HCT116 (cell line): ENCODE measurements around the gene DIP2A. TPM values are rescaled to one million over a fixed set of nuclear protein-coding genes. Genes with fewer than 3 reads are reported as not detected.

Experiments used
- ATAC-seq: fragments of 200-7000 bp; cut with Tn5 transposase; 2 replicates; pipeline ENCODE4 v1.9.1; 2020; ENCODE audit warnings: mild to moderate bottlenecking, moderate library complexity
- BruUV-seq: library from RNA; stranded (reverse); fragments of 400-500 nt; replicated peaks from 2 replicates; lab custom pipeline; 2021; lab: Mats Ljungman, UMichigan
- CTCF ChIA-PET: fragments of 300-600 bp; sonication (Branson Sonifier 250); formaldehyde crosslinking; loops from one replicate; lab custom pipeline; 2021; ENCODE audit warnings: antibody characterized with exemption; lab: Charles Lee
- POLR2A ChIA-PET: fragments of 300-600, 350-600 bp; sonication (Branson Sonifier 250); formaldehyde crosslinking; loops from one replicate; lab custom pipeline; 2021; ENCODE audit warnings: antibody characterized with exemption; lab: Charles Lee
- RAD21 ChIA-PET, 2 experiments: fragments of 300-600 bp; sonication (Branson Sonifier 250); formaldehyde crosslinking; loops; one replicate each; lab custom pipeline; 2023; ENCODE audit warnings: low total read pairs in 2 of 2; ENCODE audit not compliant: uncharacterized antibody in 2 of 2, unreplicated experiment in 2 of 2, low non-redundant PET in 1 of 2; lab: Charles Lee
- DNase-seq: peaks from one replicate; pipeline ENCODE4 v3.0.0-alpha.2; 2010; ENCODE audit warnings: low read depth, low spot score
- H2AFZ ChIP-seq: fragments of 200-600 bp; shearing (Covaris generic), sonication (generic); 2 replicates; pipeline ENCODE4 v1.6.1; 2017; ENCODE audit warnings: low read depth, mixed run types, mixed read lengths, antibody characterized with exemption, low read length; ENCODE audit not compliant: poor library complexity, severe bottlenecking
- H3K27ac ChIP-seq: 2 replicates; pipeline ENCODE4 v1.5.1; 2012; ENCODE audit warnings: low read depth, low read length
- H3K27me3 ChIP-seq: fragments of 200-600 bp; sonication (generic); 2 replicates; pipeline ENCODE4 v1.6.1; 2016; ENCODE audit warnings: mixed run types, low read length, mixed read lengths; ENCODE audit not compliant: insufficient read depth
- H3K36me3 ChIP-seq, 2 experiments: fragments of 200-500 bp in 1 of 2; fragments of 200-600 bp in 1 of 2; sonication (Bioruptor generic) in 1 of 2; sonication (generic) in 1 of 2; 2 replicates each; pipeline versions ENCODE4 v1.5.1 to v1.6.1; 2014 to 2016; ENCODE audit warnings: low read length in 2 of 2, inconsistent platforms in 1 of 2, mixed read lengths in 1 of 2, mixed run types in 1 of 2; ENCODE audit not compliant: insufficient read depth in 2 of 2, control insufficient read depth in 1 of 2
- H3K4me1 ChIP-seq, 2 experiments: fragments of 200-600 bp in 1 of 2; sonication (generic) in 1 of 2; 2 replicates each; pipeline versions ENCODE4 v1.5.1 to v1.6.1; 2012 to 2017; ENCODE audit warnings: low read length in 2 of 2, inconsistent platforms in 1 of 2, mild to moderate bottlenecking in 1 of 2, mixed read lengths in 1 of 2, mixed run types in 1 of 2, moderate library complexity in 1 of 2; ENCODE audit not compliant: insufficient read depth in 2 of 2, control insufficient read depth in 1 of 2
- H3K4me2 ChIP-seq: fragments of 200-600 bp; sonication (generic); 2 replicates; pipeline ENCODE4 v1.6.1; 2017; ENCODE audit warnings: mixed run types, low read length, mixed read lengths
- H3K4me3 ChIP-seq, 2 experiments: fragments of 200-600 bp in 1 of 2; sonication (generic) in 1 of 2; replicated peaks in 1 of 2; 2 replicates each; pipeline ENCODE4 v1.5.1; 2011 to 2016; ENCODE audit warnings: low read length in 2 of 2, control low read depth in 1 of 2, low read depth in 1 of 2, mild to moderate bottlenecking in 1 of 2, mixed read lengths in 1 of 2, mixed run types in 1 of 2
- H3K79me2 ChIP-seq: fragments of 200-600 bp; sonication (generic); 2 replicates; pipeline ENCODE4 v1.6.1; 2017; ENCODE audit warnings: mild to moderate bottlenecking, mixed run types, low read length, moderate library complexity, mixed read lengths; ENCODE audit not compliant: insufficient read depth
- H3K9ac ChIP-seq: fragments of 200-600 bp; sonication (generic); 2 replicates; pipeline ENCODE4 v1.6.1; 2016; ENCODE audit warnings: low read length, mixed read lengths
- H3K9me2 ChIP-seq: fragments of 200-600 bp; sonication (generic), shearing (Covaris generic); 2 replicates; pipeline ENCODE4 v1.6.1; 2017; ENCODE audit warnings: mixed run types, mild to moderate bottlenecking, moderate library complexity; ENCODE audit not compliant: insufficient read depth
- H3K9me3 ChIP-seq, 2 experiments: fragments of 200-500 bp in 1 of 2; fragments of 200-600 bp in 1 of 2; sonication (Bioruptor generic) in 1 of 2; sonication (generic) in 1 of 2; 2 replicates each; pipeline ENCODE4 v1.6.1; 2014 to 2017; ENCODE audit warnings: low read length in 2 of 2, mixed read lengths in 2 of 2, inconsistent platforms in 1 of 2, low read depth in 1 of 2, mild to moderate bottlenecking in 1 of 2, mixed run types in 1 of 2, moderate library complexity in 1 of 2; ENCODE audit not compliant: control insufficient read depth in 1 of 2, insufficient read depth in 1 of 2
- H4K20me1 ChIP-seq: fragments of 200-600 bp; sonication (generic), shearing (Covaris generic); 2 replicates; pipeline ENCODE4 v1.6.1; 2017; ENCODE audit warnings: mixed run types, mild to moderate bottlenecking, moderate library complexity; ENCODE audit not compliant: insufficient read depth
- CBX3 ChIP-seq: IDR thresholded peaks from 2 replicates; pipeline ENCODE4 v1.6.1; 2012; ENCODE audit warnings: low read depth
- CEBPB ChIP-seq: IDR thresholded peaks from 2 replicates; pipeline ENCODE4 v1.6.1; 2012; ENCODE audit warnings: low read depth
- EGR1 ChIP-seq: IDR thresholded peaks from 2 replicates; pipeline ENCODE4 v1.6.1; 2012; ENCODE audit warnings: low read depth
- ELF1 ChIP-seq: IDR thresholded peaks from 2 replicates; pipeline ENCODE4 v1.6.1; 2012; ENCODE audit warnings: low read depth, borderline replicate concordance
- EZH2 ChIP-seq: fragments of 200-600 bp; sonication (generic); IDR thresholded peaks from 2 replicates; pipeline ENCODE4 v1.6.1; 2017; ENCODE audit warnings: antibody characterized with exemption, mixed run types
- EZH2phosphoT487 ChIP-seq: fragments of 200-600 bp; IDR thresholded peaks from 2 replicates; pipeline ENCODE4 v1.6.1; 2018; ENCODE audit warnings: antibody characterized with exemption, borderline replicate concordance
- FOSL1 ChIP-seq: IDR thresholded peaks from 2 replicates; pipeline ENCODE4 v1.6.1; 2012; ENCODE audit warnings: low read depth
- JUND ChIP-seq: IDR thresholded peaks from 2 replicates; pipeline ENCODE4 v1.6.1; 2012
- RAD21 ChIP-seq: IDR thresholded peaks from 2 replicates; pipeline ENCODE4 v1.6.1; 2012; ENCODE audit warnings: low read depth, mild to moderate bottlenecking
- SIN3A ChIP-seq: IDR thresholded peaks from 2 replicates; pipeline ENCODE4 v1.6.1; 2012; ENCODE audit warnings: low read depth
- SP1 ChIP-seq: IDR thresholded peaks from 2 replicates; pipeline ENCODE4 v1.6.1; 2012; ENCODE audit warnings: low read depth
- SRF ChIP-seq: IDR thresholded peaks from 2 replicates; pipeline ENCODE4 v1.6.1; 2012; ENCODE audit warnings: low read depth
- ZFX ChIP-seq: fragments of 450-650 bp; IDR thresholded peaks from 2 replicates; pipeline ENCODE4 v1.6.1; 2017
- intact Hi-C: fragments of 100-400 bp; cut with micrococcal nuclease; formaldehyde crosslinking; loops from 2 replicates; pipeline ENCODE4 v1.10.0; 2022
- total RNA-seq: library from RNA; stranded (reverse); gene quantifications from one replicate; pipeline ENCODE4 v1.2.1, GENCODE V29; 2021; ENCODE audit not compliant: unreplicated experiment
- TF ChIP-seq, protein P1 (sequence below): IDR thresholded peaks from 2 replicates; pipeline ENCODE4 v1.6.1; 2012
- TF ChIP-seq, protein P2 (sequence below): IDR thresholded peaks from 2 replicates; pipeline ENCODE4 v1.6.1; 2012
- TF ChIP-seq, protein P3 (sequence below): IDR thresholded peaks from 2 replicates; pipeline ENCODE4 v1.6.1; 2012; ENCODE audit warnings: low read depth

Gene DIP2A
- total RNA-seq, 1 experiment from 2014 or later = 39.9 TPM

DNA sequence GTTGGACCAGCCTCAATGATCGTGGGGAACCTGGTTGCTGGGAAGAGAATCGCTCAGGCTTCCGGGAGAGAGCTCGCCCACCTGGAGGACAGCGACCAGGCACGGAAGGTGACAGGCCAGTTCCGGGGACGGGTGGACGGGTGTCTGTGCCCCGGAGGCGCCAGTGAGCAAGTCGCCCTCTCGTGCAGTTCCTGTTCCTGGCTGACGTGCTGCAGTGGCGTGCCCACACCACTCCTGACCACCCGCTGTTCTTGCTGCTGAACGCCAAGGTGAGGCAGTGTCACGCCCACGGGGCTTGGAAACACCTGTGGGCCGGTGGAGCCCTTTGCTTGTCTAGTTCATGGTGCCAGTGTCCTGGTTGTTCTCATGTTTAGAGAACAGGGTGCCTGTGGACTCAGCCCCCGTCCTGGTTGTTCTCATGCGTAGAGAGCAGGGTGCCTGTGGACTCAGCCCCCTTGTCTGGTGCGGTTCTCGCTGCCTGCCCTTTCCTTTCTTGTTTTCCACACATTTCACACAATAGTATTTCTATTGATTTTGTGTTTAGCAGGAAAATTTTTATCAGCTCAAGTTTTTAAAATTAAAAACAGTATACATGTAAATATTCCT lies 93.0 kb downstream of the DIP2A start:
- no TSS peak for BruUV-seq
- intact Hi-C loops = no loop called here
- ATAC-seq (peak; percentile 53), DNase-seq (no peak)
- no peak overlapping the region for H3K9ac ChIP-seq
- H3K36me3 ChIP-seq = peaks cover 4 to 7% of the 10 kb centered on the region in 2 experiments; a peak in 3 of 4 replicates
- H4K20me1 ChIP-seq = no peaks in the 10 kb centered on the region
- no peak for TF ChIP-seq SIN3A
- no peak for TF ChIP-seq FOSL1
- TF ChIP-seq CBX3 = no peak
- TF ChIP-seq, protein P1, sequence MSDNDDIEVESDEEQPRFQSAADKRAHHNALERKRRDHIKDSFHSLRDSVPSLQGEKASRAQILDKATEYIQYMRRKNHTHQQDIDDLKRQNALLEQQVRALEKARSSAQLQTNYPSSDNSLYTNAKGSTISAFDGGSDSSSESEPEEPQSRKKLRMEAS = no peak
- no peak for TF ChIP-seq ZFX
- no peak for TF ChIP-seq RAD21
- no peak overlapping the region for H3K4me3 ChIP-seq
- POLR2A ChIA-PET = no interaction called here
- no peaks in the 10 kb centered on the region for H3K9me3 ChIP-seq
- H3K4me1 ChIP-seq = no peaks in the 10 kb centered on the region
- H3K79me2 ChIP-seq = no peaks in the 10 kb centered on the region
- H3K4me2 ChIP-seq = no peak overlapping the region
- no peaks in the 10 kb centered on the region for H3K27me3 ChIP-seq
- no peak overlapping the region for H3K27ac ChIP-seq
- CTCF ChIA-PET = no interaction called here
- H3K9me2 ChIP-seq = no peaks in the 10 kb centered on the region
- RAD21 ChIA-PET = no interaction called here
- H2AFZ ChIP-seq = no peak overlapping the region

DNA sequence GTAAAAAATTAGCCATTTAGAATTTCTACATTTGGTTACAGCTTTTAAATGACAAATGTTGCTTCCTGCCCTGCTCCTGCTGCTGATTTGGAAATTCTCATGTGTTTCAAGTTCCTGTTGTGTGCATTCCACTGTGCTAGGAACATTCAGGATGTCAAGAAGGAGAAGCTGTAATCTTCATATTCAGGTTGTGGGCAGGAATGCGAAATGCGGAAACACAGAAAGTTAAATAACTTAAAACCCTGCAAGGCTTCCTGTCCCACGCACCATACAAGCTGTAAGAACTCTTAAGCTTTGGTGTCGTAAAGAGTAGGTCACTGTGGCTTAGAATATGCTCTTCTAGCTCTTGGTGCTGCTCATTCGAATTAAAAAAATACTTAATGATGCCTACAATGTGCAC lies 93.6 kb downstream of the DIP2A start:
- TF ChIP-seq EZH2 (no peak), EZH2phosphoT487 (no peak), FOSL1 (no peak), JUND (no peak), CBX3 (no peak), ELF1 (no peak), SP1 (no peak), EGR1 (no peak), CEBPB (no peak), SIN3A (no peak), SRF (no peak)
- TF ChIP-seq, protein P1 = no peak
- TF ChIP-seq, protein P2, sequence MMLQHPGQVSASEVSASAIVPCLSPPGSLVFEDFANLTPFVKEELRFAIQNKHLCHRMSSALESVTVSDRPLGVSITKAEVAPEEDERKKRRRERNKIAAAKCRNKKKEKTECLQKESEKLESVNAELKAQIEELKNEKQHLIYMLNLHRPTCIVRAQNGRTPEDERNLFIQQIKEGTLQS = no peak
- TF ChIP-seq, protein P3, sequence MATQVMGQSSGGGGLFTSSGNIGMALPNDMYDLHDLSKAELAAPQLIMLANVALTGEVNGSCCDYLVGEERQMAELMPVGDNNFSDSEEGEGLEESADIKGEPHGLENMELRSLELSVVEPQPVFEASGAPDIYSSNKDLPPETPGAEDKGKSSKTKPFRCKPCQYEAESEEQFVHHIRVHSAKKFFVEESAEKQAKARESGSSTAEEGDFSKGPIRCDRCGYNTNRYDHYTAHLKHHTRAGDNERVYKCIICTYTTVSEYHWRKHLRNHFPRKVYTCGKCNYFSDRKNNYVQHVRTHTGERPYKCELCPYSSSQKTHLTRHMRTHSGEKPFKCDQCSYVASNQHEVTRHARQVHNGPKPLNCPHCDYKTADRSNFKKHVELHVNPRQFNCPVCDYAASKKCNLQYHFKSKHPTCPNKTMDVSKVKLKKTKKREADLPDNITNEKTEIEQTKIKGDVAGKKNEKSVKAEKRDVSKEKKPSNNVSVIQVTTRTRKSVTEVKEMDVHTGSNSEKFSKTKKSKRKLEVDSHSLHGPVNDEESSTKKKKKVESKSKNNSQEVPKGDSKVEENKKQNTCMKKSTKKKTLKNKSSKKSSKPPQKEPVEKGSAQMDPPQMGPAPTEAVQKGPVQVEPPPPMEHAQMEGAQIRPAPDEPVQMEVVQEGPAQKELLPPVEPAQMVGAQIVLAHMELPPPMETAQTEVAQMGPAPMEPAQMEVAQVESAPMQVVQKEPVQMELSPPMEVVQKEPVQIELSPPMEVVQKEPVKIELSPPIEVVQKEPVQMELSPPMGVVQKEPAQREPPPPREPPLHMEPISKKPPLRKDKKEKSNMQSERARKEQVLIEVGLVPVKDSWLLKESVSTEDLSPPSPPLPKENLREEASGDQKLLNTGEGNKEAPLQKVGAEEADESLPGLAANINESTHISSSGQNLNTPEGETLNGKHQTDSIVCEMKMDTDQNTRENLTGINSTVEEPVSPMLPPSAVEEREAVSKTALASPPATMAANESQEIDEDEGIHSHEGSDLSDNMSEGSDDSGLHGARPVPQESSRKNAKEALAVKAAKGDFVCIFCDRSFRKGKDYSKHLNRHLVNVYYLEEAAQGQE = no peak
- Histone ChIP-seq H3K9ac (no peak overlapping the region), H3K9me3 (no peaks in the 10 kb centered on the region), H3K9me2 (no peaks in the 10 kb centered on the region), H3K4me2 (no peak overlapping the region), H3K4me3 (no peak overlapping the region), H3K27me3 (no peaks in the 10 kb centered on the region), H3K4me1 (no peaks in the 10 kb centered on the region), H3K79me2 (no peaks in the 10 kb centered on the region), H3K27ac (no peak overlapping the region), H4K20me1 (no peaks in the 10 kb centered on the region), H2AFZ (no peak overlapping the region), H3K36me3 (peaks cover 6% of the 10 kb centered on the region in 2 experiments; a peak in 3 of 4 replicates)
- ChIA-PET POLR2A (no interaction called here), RAD21 (no interaction called here), CTCF (no interaction called here)
- no peak for ATAC-seq
- no peak for DNase-seq
- BruUV-seq = TSS peak; percentile 22
- intact Hi-C loops = no loop called here
